Hepatocyte (in vitro differentiated cells): ENCODE measurements around the gene UBE2E2. TPM values are rescaled to one million over a fixed set of nuclear protein-coding genes. Genes with fewer than 3 reads are reported as not detected.

Source experiments
- DNase-seq: peaks from one replicate; pipeline ENCODE4 v3.0.0-alpha.2; 2016; ENCODE audit warnings: low spot score
- H2AFZ ChIP-seq: fragments of 200-600 bp; sonication (generic); 2 replicates; pipeline ENCODE4 v1.6.0; 2016; ENCODE audit warnings: antibody characterized with exemption, mild to moderate bottlenecking
- H3K27ac ChIP-seq: fragments of 200-600 bp; sonication (generic); 2 replicates; pipeline ENCODE4 v1.5.1; 2016; ENCODE audit warnings: mild to moderate bottlenecking
- H3K27me3 ChIP-seq: fragments of 200-600 bp; sonication (generic); 2 replicates; pipeline ENCODE4 v1.6.1; 2016
- H3K36me3 ChIP-seq: fragments of 200-600 bp; sonication (generic); replicated peaks from 2 replicates; pipeline ENCODE4 v1.5.1; 2016; ENCODE audit warnings: low read depth; ENCODE audit not compliant: insufficient read depth
- H3K4me1 ChIP-seq: fragments of 200-600 bp; sonication (generic); 2 replicates; pipeline ENCODE4 v1.5.1; 2016; ENCODE audit warnings: mild to moderate bottlenecking, moderate library complexity; ENCODE audit not compliant: insufficient read depth
- H3K4me2 ChIP-seq: fragments of 200-600 bp; sonication (generic); 2 replicates; pipeline ENCODE4 v1.6.0; 2016
- H3K4me3 ChIP-seq: fragments of 200-600 bp; sonication (generic); 2 replicates; pipeline ENCODE4 v1.5.1; 2016; ENCODE audit warnings: mild to moderate bottlenecking
- H3K79me2 ChIP-seq: fragments of 200-600 bp; sonication (generic); 2 replicates; pipeline ENCODE4 v1.6.0; 2017; ENCODE audit warnings: mild to moderate bottlenecking
- H3K9me2 ChIP-seq: fragments of 200-600 bp; sonication (generic); replicated peaks from 2 replicates; pipeline ENCODE4 v1.6.0; 2017; ENCODE audit warnings: mild to moderate bottlenecking; ENCODE audit not compliant: insufficient read depth
- H3K9me3 ChIP-seq: fragments of 200-600 bp; sonication (generic); 2 replicates; pipeline ENCODE4 v1.5.1; 2016; ENCODE audit warnings: low read depth, mild to moderate bottlenecking
- H4K20me1 ChIP-seq: fragments of 200-600 bp; sonication (generic); 2 replicates; pipeline ENCODE4 v1.6.0; 2016; ENCODE audit warnings: mild to moderate bottlenecking; ENCODE audit not compliant: insufficient read depth, poor library complexity, severe bottlenecking
- EZH2 ChIP-seq: fragments of 200-600 bp; sonication (generic); IDR thresholded peaks from 2 replicates; pipeline ENCODE4 v1.6.1; 2016; ENCODE audit warnings: antibody characterized with exemption, mild to moderate bottlenecking, borderline replicate concordance
- EZH2phosphoT487 ChIP-seq: fragments of 200-600 bp; sonication (generic); IDR thresholded peaks from one replicate; pipeline ENCODE4 v1.6.1; 2018; ENCODE audit warnings: antibody characterized with exemption, mild to moderate bottlenecking, low read depth, moderate library complexity; ENCODE audit not compliant: unreplicated experiment, severe bottlenecking
- WGBS: methylation state at CpG from one replicate; pipeline ENCODE4 v1.1.6; 2016; ENCODE audit warnings: low lambda C conversion rate; ENCODE audit errors: missing lambda C conversion rate; 5-methylcytosine and 5-hydroxymethylcytosine counted together
- polyA plus RNA-seq: library from polyadenylated mRNA; unstranded; fragments of >200 nt; fragmentation: Nextera tagmentation; extraction: Ambion mirVana; gene quantifications from 2 replicates; pipeline ENCODE4 v1.2.1, GENCODE V29; 2016
- total RNA-seq: library from RNA; depleted of rRNA; stranded (reverse); fragments of >200 nt; gene quantifications from 2 replicates; pipeline ENCODE4 v1.2.3, GENCODE V29; 2014
- TF ChIP-seq, protein P1 (sequence below): fragments of 200-600 bp; sonication (generic); IDR thresholded peaks from 2 replicates; pipeline ENCODE4 v1.5.1; 2016; ENCODE audit warnings: antibody characterized with exemption, mild to moderate bottlenecking; ENCODE audit not compliant: poor library complexity

Gene UBE2E2
- total and polyA plus RNA-seq, 2 experiments from 2014 or later = 51.1 to 90.6 TPM

GRCh38 chr3:23164746-23165145 is 38.4 kb upstream of the UBE2E2 start:
- H3K27ac ChIP-seq = no peak overlapping the region
- H3K36me3 ChIP-seq = no peaks in the 10 kb centered on the region
- no peak for TF ChIP-seq EZH2phosphoT487
- TF ChIP-seq, protein P1, sequence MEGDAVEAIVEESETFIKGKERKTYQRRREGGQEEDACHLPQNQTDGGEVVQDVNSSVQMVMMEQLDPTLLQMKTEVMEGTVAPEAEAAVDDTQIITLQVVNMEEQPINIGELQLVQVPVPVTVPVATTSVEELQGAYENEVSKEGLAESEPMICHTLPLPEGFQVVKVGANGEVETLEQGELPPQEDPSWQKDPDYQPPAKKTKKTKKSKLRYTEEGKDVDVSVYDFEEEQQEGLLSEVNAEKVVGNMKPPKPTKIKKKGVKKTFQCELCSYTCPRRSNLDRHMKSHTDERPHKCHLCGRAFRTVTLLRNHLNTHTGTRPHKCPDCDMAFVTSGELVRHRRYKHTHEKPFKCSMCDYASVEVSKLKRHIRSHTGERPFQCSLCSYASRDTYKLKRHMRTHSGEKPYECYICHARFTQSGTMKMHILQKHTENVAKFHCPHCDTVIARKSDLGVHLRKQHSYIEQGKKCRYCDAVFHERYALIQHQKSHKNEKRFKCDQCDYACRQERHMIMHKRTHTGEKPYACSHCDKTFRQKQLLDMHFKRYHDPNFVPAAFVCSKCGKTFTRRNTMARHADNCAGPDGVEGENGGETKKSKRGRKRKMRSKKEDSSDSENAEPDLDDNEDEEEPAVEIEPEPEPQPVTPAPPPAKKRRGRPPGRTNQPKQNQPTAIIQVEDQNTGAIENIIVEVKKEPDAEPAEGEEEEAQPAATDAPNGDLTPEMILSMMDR = no peak
- no peak for TF ChIP-seq EZH2
- no peak overlapping the region for H3K4me3 ChIP-seq
- no peaks in the 10 kb centered on the region for H3K79me2 ChIP-seq
- WGBS = 96% methylated on average over 1 of the region's 1 CpG
- H4K20me1 ChIP-seq = no peaks in the 10 kb centered on the region
- no peak for DNase-seq
- no peaks in the 10 kb centered on the region for H3K4me1 ChIP-seq
- no peak overlapping the region for H3K4me2 ChIP-seq
- no peaks in the 10 kb centered on the region for H3K9me3 ChIP-seq
- no peaks in the 10 kb centered on the region for H3K27me3 ChIP-seq
- H3K9me2 ChIP-seq = no peaks in the 10 kb centered on the region
- no peak overlapping the region for H2AFZ ChIP-seq

DNA sequence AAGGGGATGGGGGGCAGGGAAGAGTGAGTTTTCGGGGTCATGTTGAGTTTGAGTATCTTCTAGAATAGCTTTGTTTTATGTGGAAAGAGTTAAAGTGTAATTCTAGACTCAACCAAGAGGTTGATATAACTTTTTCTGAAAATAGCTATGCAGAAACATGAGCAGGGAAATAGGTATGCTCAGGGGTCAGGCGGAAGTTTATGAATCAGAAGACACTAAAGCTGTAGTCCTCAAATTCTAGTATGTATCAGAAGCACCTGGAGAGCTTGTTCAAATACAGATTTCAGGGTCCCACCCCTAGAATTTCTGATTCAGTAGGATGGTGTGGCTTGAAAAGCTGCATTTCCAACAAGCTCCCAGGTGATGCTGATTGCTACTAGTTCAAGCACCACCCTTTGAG is 37.6 kb upstream of the UBE2E2 start:
- no peak overlapping the region for H3K4me3 ChIP-seq
- no peaks in the 10 kb centered on the region for H3K79me2 ChIP-seq
- DNase-seq = no peak
- no peaks in the 10 kb centered on the region for H4K20me1 ChIP-seq
- TF ChIP-seq, protein P1 = no peak
- TF ChIP-seq EZH2 = no peak
- no peak for TF ChIP-seq EZH2phosphoT487
- no peaks in the 10 kb centered on the region for H3K9me2 ChIP-seq
- no peaks in the 10 kb centered on the region for H3K4me1 ChIP-seq
- H3K27me3 ChIP-seq = no peaks in the 10 kb centered on the region
- no peak overlapping the region for H3K27ac ChIP-seq
- no peaks in the 10 kb centered on the region for H3K9me3 ChIP-seq
- no peak overlapping the region for H3K4me2 ChIP-seq
- WGBS = 80% methylated on average over 2 of the region's 2 CpGs
- no peaks in the 10 kb centered on the region for H3K36me3 ChIP-seq
- no peak overlapping the region for H2AFZ ChIP-seq

GRCh38 chr3:23166276-23166675 is 36.9 kb upstream of the UBE2E2 start:
- no peaks in the 10 kb centered on the region for H3K79me2 ChIP-seq
- H3K4me2 ChIP-seq = no peak overlapping the region
- H3K4me3 ChIP-seq = no peak overlapping the region
- TF ChIP-seq EZH2 (no peak), EZH2phosphoT487 (no peak)
- TF ChIP-seq, protein P1 = no peak
- H2AFZ ChIP-seq = no peak overlapping the region
- H3K9me2 ChIP-seq = no peaks in the 10 kb centered on the region
- no peaks in the 10 kb centered on the region for H3K36me3 ChIP-seq
- H3K9me3 ChIP-seq = no peaks in the 10 kb centered on the region
- H3K27ac ChIP-seq = no peak overlapping the region
- no peaks in the 10 kb centered on the region for H3K27me3 ChIP-seq
- DNase-seq = no peak
- H3K4me1 ChIP-seq = no peaks in the 10 kb centered on the region
- H4K20me1 ChIP-seq = no peaks in the 10 kb centered on the region
- 62% methylated on average over 3 of the region's 3 CpGs for WGBS

GRCh38 chr3:23166845-23167244 is 36.3 kb upstream of the UBE2E2 start:
- Histone ChIP-seq H3K4me2 (no peak overlapping the region), H3K27me3 (no peaks in the 10 kb centered on the region), H3K27ac (no peak overlapping the region), H2AFZ (no peak overlapping the region), H3K36me3 (no peaks in the 10 kb centered on the region), H3K4me3 (no peak overlapping the region), H4K20me1 (no peaks in the 10 kb centered on the region), H3K9me2 (no peaks in the 10 kb centered on the region), H3K79me2 (no peaks in the 10 kb centered on the region), H3K4me1 (no peaks in the 10 kb centered on the region), H3K9me3 (no peaks in the 10 kb centered on the region)
- no peak for DNase-seq
- WGBS = 91% methylated on average over 1 of the region's 1 CpG
- TF ChIP-seq EZH2phosphoT487 (no peak), EZH2 (no peak)
- TF ChIP-seq, protein P1 = no peak
